Neutrophil (primary cell): ENCODE data around the gene ZSCAN10.

Source experiments
- H3K27ac ChIP-seq: fragments of 200-600 bp; sonication (generic); 2 replicates; pipeline ENCODE4 v1.5.1; 2016; ENCODE audit warnings: mild to moderate bottlenecking, moderate library complexity
- H3K27me3 ChIP-seq: fragments of 200-600 bp; sonication (generic); 2 replicates; pipeline ENCODE4 v1.6.0; 2016; ENCODE audit warnings: mild to moderate bottlenecking
- H3K36me3 ChIP-seq: fragments of 200-600 bp; sonication (generic); 2 replicates; pipeline ENCODE4 v1.5.1; 2017
- H3K4me1 ChIP-seq, 2 experiments: fragments of 200-600 bp in 1 of 2; sonication (generic) in 1 of 2; 1 replicate in 1 of 2; 2 replicates in 1 of 2; pipeline versions ENCODE4 v1.5.1 to v1.6.1; 2013 to 2016; ENCODE audit warnings: low read depth in 1 of 2, low read length in 1 of 2, mild to moderate bottlenecking in 1 of 2, moderate library complexity in 1 of 2; ENCODE audit not compliant: control insufficient read depth in 1 of 2, insufficient read depth in 1 of 2
- H3K4me3 ChIP-seq, 2 experiments: fragments of 200-600 bp in 1 of 2; sonication (generic) in 1 of 2; 1 replicate in 1 of 2; 2 replicates in 1 of 2; pipeline ENCODE4 v1.5.1; 2013 to 2016; ENCODE audit warnings: low read depth in 1 of 2, low read length in 1 of 2, mild to moderate bottlenecking in 1 of 2, moderate library complexity in 1 of 2
- H3K9me3 ChIP-seq: fragments of 200-600 bp; sonication (generic); 2 replicates; pipeline ENCODE4 v1.5.1; 2016
- TF ChIP-seq, protein P1 (sequence below): fragments of 200-600 bp; sonication (generic); IDR thresholded peaks from 2 replicates; pipeline ENCODE4 v1.5.1; 2016; ENCODE audit warnings: antibody characterized with exemption

Gene ZSCAN10

DNA sequence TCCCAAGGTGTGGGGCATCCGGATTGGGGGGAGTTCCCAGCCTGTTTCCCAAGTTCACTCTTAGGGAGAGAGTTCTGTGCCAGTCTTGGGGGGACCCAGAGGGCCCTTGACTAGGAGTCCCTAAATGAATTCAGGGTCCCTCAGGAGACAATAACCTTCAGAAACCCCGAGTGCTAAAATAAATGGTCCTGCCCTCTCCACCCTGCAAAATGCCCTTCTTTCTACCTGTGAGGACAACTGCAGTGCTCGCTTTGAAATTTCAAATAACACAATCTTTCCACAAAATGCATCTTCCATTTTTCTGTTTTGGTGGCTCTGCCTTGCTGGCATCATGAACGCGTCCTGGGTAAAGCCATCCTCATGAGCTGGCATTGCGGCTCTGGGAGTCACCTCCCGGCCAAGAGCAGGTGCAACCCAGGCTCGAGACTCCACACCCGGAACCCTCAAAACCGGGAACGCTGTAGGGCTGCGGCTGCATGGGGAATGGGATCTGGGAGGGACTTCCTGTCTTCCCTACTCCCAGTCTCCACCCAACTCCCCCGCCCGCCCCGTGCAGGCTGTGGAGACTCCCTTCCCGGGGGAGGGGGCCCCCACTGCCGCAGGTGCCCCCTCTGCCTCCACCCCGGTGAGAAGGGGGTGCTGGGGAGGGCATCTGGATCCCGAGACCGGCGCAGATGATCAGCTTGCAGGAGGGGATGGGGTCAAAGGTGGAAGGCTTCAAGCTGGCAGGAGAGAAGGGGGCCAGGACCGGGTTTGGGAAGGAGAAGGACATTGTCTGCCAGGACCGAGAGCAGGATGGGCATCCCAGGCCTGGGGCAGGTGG is 13.2 kb upstream of the ZSCAN10 start, which contains the start of gene ZNF205:
Gene ZNF205 (plus strand): TSS at position 529 of the 823 bp plus-strand sequence. CDS start 845 bp downstream, outside the sequence.
- TF ChIP-seq, protein P1, sequence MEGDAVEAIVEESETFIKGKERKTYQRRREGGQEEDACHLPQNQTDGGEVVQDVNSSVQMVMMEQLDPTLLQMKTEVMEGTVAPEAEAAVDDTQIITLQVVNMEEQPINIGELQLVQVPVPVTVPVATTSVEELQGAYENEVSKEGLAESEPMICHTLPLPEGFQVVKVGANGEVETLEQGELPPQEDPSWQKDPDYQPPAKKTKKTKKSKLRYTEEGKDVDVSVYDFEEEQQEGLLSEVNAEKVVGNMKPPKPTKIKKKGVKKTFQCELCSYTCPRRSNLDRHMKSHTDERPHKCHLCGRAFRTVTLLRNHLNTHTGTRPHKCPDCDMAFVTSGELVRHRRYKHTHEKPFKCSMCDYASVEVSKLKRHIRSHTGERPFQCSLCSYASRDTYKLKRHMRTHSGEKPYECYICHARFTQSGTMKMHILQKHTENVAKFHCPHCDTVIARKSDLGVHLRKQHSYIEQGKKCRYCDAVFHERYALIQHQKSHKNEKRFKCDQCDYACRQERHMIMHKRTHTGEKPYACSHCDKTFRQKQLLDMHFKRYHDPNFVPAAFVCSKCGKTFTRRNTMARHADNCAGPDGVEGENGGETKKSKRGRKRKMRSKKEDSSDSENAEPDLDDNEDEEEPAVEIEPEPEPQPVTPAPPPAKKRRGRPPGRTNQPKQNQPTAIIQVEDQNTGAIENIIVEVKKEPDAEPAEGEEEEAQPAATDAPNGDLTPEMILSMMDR, result no peak
- Histone ChIP-seq H3K4me3 (peak within 1 kb of the TSS in 1 of 2 experiments; percentile 9), H3K9me3 (no peaks in the 10 kb centered on the region), H3K27me3 (peaks cover 57% of the 10 kb centered on the region), H3K36me3 (no peaks in the 10 kb centered on the region), H3K27ac (no peak within 1 kb of the TSS), H3K4me1 (peaks cover 7 to 17% of the 10 kb centered on the region in 2 experiments)

DNA sequence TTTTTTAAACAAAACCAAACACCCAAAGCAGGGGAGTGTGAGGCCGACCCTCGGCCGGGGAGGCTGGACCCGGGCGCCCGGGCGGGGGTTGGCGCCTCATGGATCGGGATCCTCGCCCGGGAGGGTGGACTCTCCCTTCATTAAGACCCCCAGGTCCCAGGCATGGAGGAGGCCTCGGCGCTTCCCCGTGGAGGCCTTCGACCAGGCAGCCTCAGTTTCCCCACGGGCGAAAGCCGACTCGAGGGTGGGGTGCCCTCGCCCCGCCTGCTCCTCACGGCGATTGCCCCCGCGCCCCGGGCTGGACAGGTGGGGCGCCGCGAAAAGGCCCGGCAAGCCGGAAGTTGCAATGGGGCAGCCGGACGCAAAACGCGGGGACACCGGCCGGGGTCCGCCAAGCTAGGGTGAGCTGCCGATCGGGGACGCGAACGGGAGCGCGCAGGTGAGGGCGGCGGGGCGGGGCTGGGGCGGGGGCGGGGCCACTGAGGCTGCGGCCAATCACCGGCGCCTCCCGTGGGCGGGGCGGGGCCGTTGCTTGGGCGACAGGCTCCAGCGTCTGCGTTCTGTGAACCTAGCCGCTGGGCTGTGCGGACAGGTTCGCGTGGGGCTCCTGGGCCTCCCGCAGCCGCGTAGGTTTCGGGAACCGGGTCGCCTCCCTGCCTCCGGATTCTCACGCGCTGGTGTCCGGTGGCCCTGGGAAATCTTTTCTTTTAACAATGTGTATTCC is 7.3 kb upstream of the ZSCAN10 start:
- TF ChIP-seq, protein P1, result peak; percentile 58
- Histone ChIP-seq H3K4me3 (peak overlapping the region; percentile 60 to 83), H3K27me3 (peaks cover 27% of the 10 kb centered on the region), H3K9me3 (no peaks in the 10 kb centered on the region), H3K4me1 (peaks cover 24 to 26% of the 10 kb centered on the region in 2 experiments), H3K36me3 (no peaks in the 10 kb centered on the region), H3K27ac (peak overlapping the region; percentile 54)

DNA sequence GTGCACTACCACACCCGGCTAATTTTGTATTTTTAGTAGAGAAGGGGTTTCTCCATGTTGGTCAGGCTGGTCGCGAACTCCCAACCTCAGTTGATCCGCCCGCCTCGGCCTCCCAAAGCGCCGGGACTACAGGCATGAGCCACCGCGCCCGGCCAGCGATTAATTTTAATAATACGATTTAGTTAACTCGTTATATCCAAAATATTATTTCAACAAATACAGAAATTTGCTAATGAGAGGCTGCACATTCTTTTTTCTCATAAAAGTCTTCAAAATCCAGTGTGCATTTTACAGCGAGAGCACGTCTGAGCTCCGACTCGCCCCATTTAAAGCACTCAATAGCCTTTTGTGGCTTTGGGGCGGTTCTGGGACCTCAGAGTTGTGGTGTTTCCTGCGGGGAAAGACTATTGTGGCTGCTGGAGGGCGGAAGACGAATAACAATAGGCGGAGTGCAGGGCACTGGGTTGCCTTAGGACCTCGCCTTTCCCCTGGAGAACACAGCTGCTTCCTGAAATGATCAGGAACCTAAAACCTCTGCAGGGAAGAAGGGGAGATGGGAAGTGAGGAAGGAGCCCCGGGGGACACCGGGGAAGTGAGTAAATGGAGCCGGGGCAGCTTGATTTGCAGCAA is 2.9 kb upstream of the ZSCAN10 start:
- Histone ChIP-seq H3K36me3 (no peaks in the 10 kb centered on the region), H3K27me3 (peaks cover 3% of the 10 kb centered on the region), H3K4me1 (peaks cover 48 to 52% of the 10 kb centered on the region in 2 experiments), H3K4me3 (peak overlapping the region in 1 of 2 experiments; percentile 42), H3K9me3 (no peaks in the 10 kb centered on the region), H3K27ac (no peak overlapping the region)
- TF ChIP-seq, protein P1, result no peak

DNA sequence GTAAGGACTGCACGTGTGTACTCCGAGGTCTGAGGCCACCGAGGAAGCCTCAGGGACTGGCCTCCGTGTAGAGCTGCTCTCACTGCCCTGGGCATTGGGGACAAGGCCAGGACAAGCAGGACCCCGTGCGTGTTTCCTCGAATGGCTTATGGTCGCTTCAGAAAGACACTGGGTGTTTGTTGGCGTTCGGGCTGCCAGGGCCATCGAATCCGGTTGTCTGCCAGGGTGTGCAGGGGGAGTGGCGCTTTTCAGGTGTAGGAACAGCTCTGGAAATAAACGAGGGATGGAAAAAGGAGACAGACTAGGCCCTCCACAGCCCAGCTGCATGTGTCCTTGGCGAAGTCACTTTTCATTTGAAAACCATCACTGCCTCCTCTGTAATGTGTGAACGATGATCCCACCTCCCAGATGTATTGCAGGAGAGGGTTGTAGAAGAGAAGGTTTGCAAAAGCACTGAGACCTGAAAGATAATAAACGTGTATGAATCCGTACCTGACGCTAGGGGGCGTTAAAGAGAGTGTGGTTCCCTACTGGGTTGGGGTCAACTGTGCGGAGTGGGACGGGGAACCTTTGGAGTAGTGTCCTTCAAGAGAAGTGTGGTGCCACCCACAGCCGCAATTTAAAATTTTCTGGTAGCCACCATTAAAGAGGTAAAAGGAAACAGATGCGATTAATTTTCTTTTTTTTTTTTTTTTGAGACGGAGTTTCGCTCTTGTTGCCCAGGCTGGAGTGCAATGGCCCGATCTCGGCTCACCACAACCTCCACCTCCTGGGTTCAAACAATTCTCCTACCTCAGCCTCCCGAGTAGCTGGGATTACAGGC is 2.1 kb upstream of the ZSCAN10 start:
- Histone ChIP-seq H3K4me1 (peaks cover 50 to 52% of the 10 kb centered on the region in 2 experiments), H3K4me3 (peak overlapping the region; percentile 6 to 60)

More for the DNA sequence above, 2.1 kb upstream of the ZSCAN10 start:
- TF ChIP-seq, protein P1, result peak; percentile 71
- peaks cover 3% of the 10 kb centered on the region for H3K27me3 ChIP-seq
- H3K36me3 ChIP-seq, result no peaks in the 10 kb centered on the region
- H3K9me3 ChIP-seq, result no peaks in the 10 kb centered on the region
- H3K27ac ChIP-seq, result peak overlapping the region; percentile 50
